HepG2 (cell line): ENCODE data around the gene SLC22A23. TPM values are rescaled to one million over a fixed set of nuclear protein-coding genes. Genes with fewer than 3 reads are reported as not detected.
A peak's percentile ranks its signal among the peaks of the same experiment; 100 is the strongest.

Experiments
- BRF2 ChIP-seq: sonication (generic); formaldehyde crosslinking; IDR thresholded peaks from 2 replicates; pipeline ENCODE4 v1.8.1; 2022; ENCODE audit warnings: mild to moderate bottlenecking, missing genetic modification reagents
- MEF2D ChIP-seq: sonication (generic); formaldehyde crosslinking; IDR thresholded peaks from 2 replicates; pipeline ENCODE4 v1.5.1; 2020; ENCODE audit warnings: mild to moderate bottlenecking, missing genetic modification reagents
- POGK ChIP-seq: sonication (generic); formaldehyde crosslinking; conservative IDR thresholded peaks from 2 replicates; pipeline ENCODE4 v1.8.0; 2022; ENCODE audit warnings: mild to moderate bottlenecking, moderate library complexity, missing genetic modification reagents
- RBFOX2 ChIP-seq: fragments of 200-400 bp; formaldehyde crosslinking; IDR thresholded peaks from 2 replicates; pipeline ENCODE4 v1.6.1; 2017; ENCODE audit warnings: low read depth, mild to moderate bottlenecking, low read length
- SRSF1 ChIP-seq: fragments of 200-400 bp; formaldehyde crosslinking; optimal IDR thresholded peaks from 2 replicates; pipeline ENCODE3; 2017; ENCODE audit warnings: mild to moderate bottlenecking, low read depth, low read length, moderate library complexity
- STAT5B ChIP-seq: sonication (generic); formaldehyde crosslinking; IDR thresholded peaks from 2 replicates; pipeline ENCODE4 v1.4.0; 2020; ENCODE audit warnings: missing genetic modification reagents
- ZBTB2 ChIP-seq: sonication (generic); formaldehyde crosslinking; IDR thresholded peaks from 2 replicates; pipeline ENCODE4 v1.8.0; 2022; ENCODE audit warnings: low read depth, missing genetic modification reagents
- ZNF136 ChIP-seq: sonication (generic); formaldehyde crosslinking; IDR thresholded peaks from 2 replicates; pipeline ENCODE4 v1.8.1; 2022; ENCODE audit warnings: low read depth, mild to moderate bottlenecking, moderate library complexity, missing genetic modification reagents
- ZNF777 ChIP-seq: sonication (generic); formaldehyde crosslinking; IDR thresholded peaks from 2 replicates; pipeline ENCODE4 v1.4.0; 2020; ENCODE audit warnings: missing genetic modification reagents
- polyA plus RNA-seq, 8 experiments: library from polyadenylated mRNA; depleted of rRNA in 3 of 8; stranded (reverse) in 7 of 8; unstranded in 1 of 8; fragments of >200 nt; fragmentation: Illumina TruSeq in 4 of 8; extraction: Trizol in 4 of 8; gene quantifications; 2 replicates each; pipeline versions ENCODE4 v1.2.1 to v1.2.3, GENCODE V29; 2011 to 2016; ENCODE audit warnings: low read depth in 4 of 8, missing spikeins in 1 of 8, mixed read lengths in 1 of 8; ENCODE audit not compliant: insufficient read depth in 1 of 8
- total RNA-seq, 5 experiments: library from RNA; depleted of rRNA; stranded (reverse); fragments of >200 nt; fragmentation: Illumina TruSeq; extraction: Trizol; gene quantifications; 2 replicates each; pipeline ENCODE4 v1.2.3, GENCODE V29; 2016; ENCODE audit warnings: low read depth in 1 of 5
- TF ChIP-seq, protein P1 (sequence below): sonication (generic); formaldehyde crosslinking; IDR thresholded peaks from one replicate; pipeline ENCODE4 v1.5.1; 2020; ENCODE audit warnings: mild to moderate bottlenecking, missing genetic modification reagents; ENCODE audit errors: not compliant biosample characterization
- TF ChIP-seq, protein P2 (sequence below): IDR thresholded peaks from 2 replicates; pipeline ENCODE4 v1.4.0; 2020; ENCODE audit warnings: mild to moderate bottlenecking, missing genetic modification reagents

The SLC22A23 gene
- total and polyA plus RNA-seq, 2 of the 13 experiments (the other 11 are each of a cell fraction or from before 2014, with no cell fraction given), result 11.8 to 17.5 TPM

DNA sequence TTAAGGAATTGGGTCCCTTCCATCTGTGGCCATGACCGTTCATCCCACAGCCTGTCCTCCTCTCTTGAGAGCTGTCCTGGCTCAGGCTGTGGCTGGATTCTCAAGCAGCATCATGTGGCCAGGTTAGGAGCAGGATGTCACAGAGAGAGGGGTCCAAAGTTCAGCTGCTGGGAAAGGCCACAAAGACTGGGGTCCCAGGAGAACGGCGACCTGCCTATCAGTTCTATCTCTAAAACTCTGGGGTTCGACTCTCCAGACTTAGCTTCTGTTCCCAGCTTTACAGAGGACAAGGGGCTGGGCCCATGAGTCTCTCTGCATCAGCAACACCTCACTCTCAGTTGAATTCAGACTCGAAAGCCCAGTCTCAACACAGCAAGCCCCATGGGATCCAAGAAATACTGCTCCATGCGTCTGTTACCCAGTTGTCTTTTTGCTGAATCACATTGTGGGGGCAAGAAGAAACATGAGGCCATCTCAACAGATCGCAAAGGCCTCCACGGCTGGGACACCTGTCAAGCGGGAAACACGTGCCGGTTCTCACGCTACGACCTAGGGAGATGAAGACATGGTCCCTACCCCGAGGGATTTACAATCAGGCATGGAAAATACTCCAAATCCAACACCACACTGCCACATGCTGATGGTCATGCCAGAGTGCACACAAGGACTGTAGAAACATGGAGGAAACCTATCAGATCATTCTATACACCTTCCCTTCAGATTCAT lies 95.4 kb downstream of the SLC22A23 start (continued):
- TF ChIP-seq, protein P1, sequence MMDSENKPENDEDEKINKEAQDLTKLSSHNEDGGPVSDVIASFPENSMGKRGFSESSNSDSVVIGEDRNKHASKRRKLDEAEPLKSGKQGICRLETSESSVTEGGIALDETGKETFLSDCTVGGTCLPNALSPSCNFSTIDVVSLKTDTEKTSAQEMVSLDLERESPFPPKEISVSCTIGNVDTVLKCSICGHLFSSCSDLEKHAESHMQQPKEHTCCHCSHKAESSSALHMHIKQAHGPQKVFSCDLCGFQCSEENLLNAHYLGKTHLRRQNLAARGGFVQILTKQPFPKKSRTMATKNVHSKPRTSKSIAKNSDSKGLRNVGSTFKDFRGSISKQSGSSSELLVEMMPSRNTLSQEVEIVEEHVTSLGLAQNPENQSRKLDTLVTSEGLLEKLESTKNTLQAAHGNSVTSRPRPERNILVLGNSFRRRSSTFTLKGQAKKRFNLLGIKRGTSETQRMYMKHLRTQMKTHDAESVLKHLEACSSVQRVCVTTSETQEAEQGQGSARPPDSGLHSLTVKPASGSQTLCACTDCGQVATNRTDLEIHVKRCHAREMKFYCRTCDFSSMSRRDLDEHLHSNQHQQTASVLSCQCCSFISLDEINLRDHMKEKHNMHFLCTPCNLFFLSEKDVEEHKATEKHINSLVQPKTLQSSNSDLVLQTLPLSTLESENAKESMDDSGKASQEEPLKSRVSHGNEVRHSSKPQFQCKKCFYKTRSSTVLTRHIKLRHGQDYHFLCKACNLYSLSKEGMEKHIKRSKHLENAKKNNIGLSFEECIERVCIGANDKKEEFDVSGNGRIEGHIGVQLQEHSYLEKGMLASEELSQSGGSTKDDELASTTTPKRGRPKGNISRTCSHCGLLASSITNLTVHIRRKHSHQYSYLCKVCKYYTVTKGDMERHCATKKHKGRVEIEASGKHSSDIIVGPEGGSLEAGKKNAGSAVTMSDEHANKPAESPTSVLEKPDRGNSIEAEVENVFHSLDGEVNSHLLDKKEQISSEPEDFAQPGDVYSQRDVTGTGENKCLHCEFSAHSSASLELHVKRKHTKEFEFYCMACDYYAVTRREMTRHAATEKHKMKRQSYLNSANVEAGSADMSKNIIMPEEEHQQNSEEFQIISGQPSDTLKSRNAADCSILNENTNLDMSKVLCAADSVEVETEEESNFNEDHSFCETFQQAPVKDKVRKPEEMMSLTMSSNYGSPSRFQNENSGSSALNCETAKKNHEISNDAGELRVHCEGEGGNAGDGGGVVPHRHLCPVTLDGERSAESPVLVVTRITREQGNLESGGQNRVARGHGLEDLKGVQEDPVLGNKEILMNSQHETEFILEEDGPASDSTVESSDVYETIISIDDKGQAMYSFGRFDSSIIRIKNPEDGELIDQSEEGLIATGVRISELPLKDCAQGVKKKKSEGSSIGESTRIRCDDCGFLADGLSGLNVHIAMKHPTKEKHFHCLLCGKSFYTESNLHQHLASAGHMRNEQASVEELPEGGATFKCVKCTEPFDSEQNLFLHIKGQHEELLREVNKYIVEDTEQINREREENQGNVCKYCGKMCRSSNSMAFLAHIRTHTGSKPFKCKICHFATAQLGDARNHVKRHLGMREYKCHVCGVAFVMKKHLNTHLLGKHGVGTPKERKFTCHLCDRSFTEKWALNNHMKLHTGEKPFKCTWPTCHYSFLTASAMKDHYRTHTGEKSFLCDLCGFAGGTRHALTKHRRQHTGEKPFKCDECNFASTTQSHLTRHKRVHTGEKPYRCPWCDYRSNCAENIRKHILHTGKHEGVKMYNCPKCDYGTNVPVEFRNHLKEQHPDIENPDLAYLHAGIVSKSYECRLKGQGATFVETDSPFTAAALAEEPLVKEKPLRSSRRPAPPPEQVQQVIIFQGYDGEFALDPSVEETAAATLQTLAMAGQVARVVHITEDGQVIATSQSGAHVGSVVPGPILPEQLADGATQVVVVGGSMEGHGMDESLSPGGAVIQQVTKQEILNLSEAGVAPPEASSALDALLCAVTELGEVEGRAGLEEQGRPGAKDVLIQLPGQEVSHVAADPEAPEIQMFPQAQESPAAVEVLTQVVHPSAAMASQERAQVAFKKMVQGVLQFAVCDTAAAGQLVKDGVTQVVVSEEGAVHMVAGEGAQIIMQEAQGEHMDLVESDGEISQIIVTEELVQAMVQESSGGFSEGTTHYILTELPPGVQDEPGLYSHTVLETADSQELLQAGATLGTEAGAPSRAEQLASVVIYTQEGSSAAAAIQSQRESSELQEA, result no peak
- TF ChIP-seq ZNF777 (CRISPR knock-in tag) (no peak), ZNF136 (CRISPR knock-in tag) (no peak), POGK (CRISPR knock-in tag) (no peak; the same call in 1 of the 2 replicates), MEF2D (CRISPR knock-in tag) (0 out of 2 replicates have a peak, but pooled peaks have one; percentile 33), RBFOX2 (no peak), ZBTB2 (no peak), BRF2 (CRISPR knock-in tag) (no peak), SRSF1 (no peak), STAT5B (no peak)
- TF ChIP-seq, protein P2, sequence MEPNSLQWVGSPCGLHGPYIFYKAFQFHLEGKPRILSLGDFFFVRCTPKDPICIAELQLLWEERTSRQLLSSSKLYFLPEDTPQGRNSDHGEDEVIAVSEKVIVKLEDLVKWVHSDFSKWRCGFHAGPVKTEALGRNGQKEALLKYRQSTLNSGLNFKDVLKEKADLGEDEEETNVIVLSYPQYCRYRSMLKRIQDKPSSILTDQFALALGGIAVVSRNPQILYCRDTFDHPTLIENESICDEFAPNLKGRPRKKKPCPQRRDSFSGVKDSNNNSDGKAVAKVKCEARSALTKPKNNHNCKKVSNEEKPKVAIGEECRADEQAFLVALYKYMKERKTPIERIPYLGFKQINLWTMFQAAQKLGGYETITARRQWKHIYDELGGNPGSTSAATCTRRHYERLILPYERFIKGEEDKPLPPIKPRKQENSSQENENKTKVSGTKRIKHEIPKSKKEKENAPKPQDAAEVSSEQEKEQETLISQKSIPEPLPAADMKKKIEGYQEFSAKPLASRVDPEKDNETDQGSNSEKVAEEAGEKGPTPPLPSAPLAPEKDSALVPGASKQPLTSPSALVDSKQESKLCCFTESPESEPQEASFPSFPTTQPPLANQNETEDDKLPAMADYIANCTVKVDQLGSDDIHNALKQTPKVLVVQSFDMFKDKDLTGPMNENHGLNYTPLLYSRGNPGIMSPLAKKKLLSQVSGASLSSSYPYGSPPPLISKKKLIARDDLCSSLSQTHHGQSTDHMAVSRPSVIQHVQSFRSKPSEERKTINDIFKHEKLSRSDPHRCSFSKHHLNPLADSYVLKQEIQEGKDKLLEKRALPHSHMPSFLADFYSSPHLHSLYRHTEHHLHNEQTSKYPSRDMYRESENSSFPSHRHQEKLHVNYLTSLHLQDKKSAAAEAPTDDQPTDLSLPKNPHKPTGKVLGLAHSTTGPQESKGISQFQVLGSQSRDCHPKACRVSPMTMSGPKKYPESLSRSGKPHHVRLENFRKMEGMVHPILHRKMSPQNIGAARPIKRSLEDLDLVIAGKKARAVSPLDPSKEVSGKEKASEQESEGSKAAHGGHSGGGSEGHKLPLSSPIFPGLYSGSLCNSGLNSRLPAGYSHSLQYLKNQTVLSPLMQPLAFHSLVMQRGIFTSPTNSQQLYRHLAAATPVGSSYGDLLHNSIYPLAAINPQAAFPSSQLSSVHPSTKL (CRISPR knock-in tag), result peak; percentile 60
